K562 (cell line): ENCODE measurements around the gene DEDD2.

ENCODE experiments used
- CHCHD3 ChIP-seq: fragments of 250-450 bp; sonication (Bioruptor Pico); IDR thresholded peaks from 2 replicates; pipeline ENCODE4 v2.1.2; 2022; ENCODE audit warnings: mild to moderate bottlenecking
- CLOCK ChIP-seq: fragments of 250-450 bp; sonication (Bioruptor Pico); IDR thresholded peaks from 2 replicates; pipeline ENCODE4 v1.4.0; 2020; ENCODE audit warnings: mild to moderate bottlenecking, moderate library complexity, borderline replicate concordance
- CREB5 ChIP-seq: fragments of 250-450 bp; sonication (Bioruptor Pico); IDR thresholded peaks from 2 replicates; pipeline ENCODE4 v1.5.0; 2020; ENCODE audit warnings: mild to moderate bottlenecking
- CTCF ChIP-seq, 3 experiments: IDR thresholded peaks in 2 of 3; conservative IDR thresholded peaks in 1 of 3; 2 replicates each; pipeline ENCODE4 v1.5.1; 2011 to 2012; ENCODE audit warnings: low read length in 3 of 3, mild to moderate bottlenecking in 3 of 3, control low read depth in 2 of 3, improper control_type of control experiment in 1 of 3, inconsistent platforms in 1 of 3, low read depth in 1 of 3, mixed read lengths in 1 of 3, moderate library complexity in 1 of 3; ENCODE audit not compliant: insufficient read depth in 2 of 3
- ETV5 ChIP-seq: sonication (generic); formaldehyde crosslinking; IDR thresholded peaks from 2 replicates; pipeline ENCODE4 v1.4.0; 2020; ENCODE audit warnings: low read depth, mild to moderate bottlenecking, missing genetic modification reagents
- MLX ChIP-seq, 2 experiments: fragments of 450-650 bp in 1 of 2; sonication (generic) in 1 of 2; formaldehyde crosslinking; conservative IDR thresholded peaks; 2 replicates each; pipeline versions ENCODE4 v1.4.0 to v1.8.1; 2020 to 2022; ENCODE audit warnings: mild to moderate bottlenecking in 1 of 2, missing genetic modification reagents in 1 of 2
- PML ChIP-seq: IDR thresholded peaks from 2 replicates; pipeline ENCODE4 v1.6.1; 2012; ENCODE audit warnings: low read length, inconsistent platforms
- REST ChIP-seq, 2 experiments: fragments of 450-650 bp; formaldehyde crosslinking in 1 of 2; IDR thresholded peaks; 2 replicates each; pipeline versions ENCODE4 v1.4.0 to v1.6.1; 2014 to 2020; ENCODE audit warnings: mild to moderate bottlenecking in 2 of 2, borderline replicate concordance in 1 of 2, low read depth in 1 of 2
- RFX5 ChIP-seq: IDR thresholded peaks from 2 replicates; pipeline ENCODE4 v1.6.1; 2011; ENCODE audit warnings: low read depth, mild to moderate bottlenecking, improper control_type of control experiment, low read length
- ZNF586 ChIP-seq: fragments of 450-650 bp; formaldehyde crosslinking; conservative IDR thresholded peaks from 2 replicates; pipeline ENCODE4 v1.4.0; 2020; ENCODE audit warnings: mild to moderate bottlenecking, moderate library complexity

- TF ChIP-seq ETV5 (CRISPR knock-in tag) (no peak), CREB5 (CRISPR knock-in tag) (no peak), CHCHD3 (CRISPR knock-in tag) (no peak), CLOCK (CRISPR knock-in tag) (no peak), MLX (CRISPR knock-in tag; conservative IDR thresholded peaks at IDR 0.05) (no peak), REST (IDR thresholded peaks at IDR 0.05; ENCODE audit: borderline replicate concordance) (no peak), REST (CRISPR knock-in tag; IDR thresholded peaks at IDR 0.05; ENCODE audit: low read depth) (no peak), PML (no peak), ZNF586 (CRISPR knock-in tag) (no peak), CTCF (IDR thresholded peaks at IDR 0.05 in 2 of 3, conservative IDR thresholded peaks at IDR 0.05 in 1 of 3; ENCODE audit: insufficient read depth in 2 of 3, low read depth in 1 of 3, low read length in 3 of 3) (no peak), RFX5 (no peak)
These were observed 39.8 kb downstream of the DEDD2 start for GRCh38 chr19:42177686-42178019.
